HG02623 (cell line): ENCODE measurements around the gene KATNB1.
A peak's percentile ranks its signal among the peaks of the same experiment; 100 is the strongest.

ENCODE experiments used
- ATAC-seq: cut with Tn5 transposase; IDR thresholded peaks from one replicate; pipeline ENCODE4 v1.9.1; 2021; ENCODE audit warnings: moderate library complexity; ENCODE audit not compliant: unreplicated experiment

Gene KATNB1

DNA sequence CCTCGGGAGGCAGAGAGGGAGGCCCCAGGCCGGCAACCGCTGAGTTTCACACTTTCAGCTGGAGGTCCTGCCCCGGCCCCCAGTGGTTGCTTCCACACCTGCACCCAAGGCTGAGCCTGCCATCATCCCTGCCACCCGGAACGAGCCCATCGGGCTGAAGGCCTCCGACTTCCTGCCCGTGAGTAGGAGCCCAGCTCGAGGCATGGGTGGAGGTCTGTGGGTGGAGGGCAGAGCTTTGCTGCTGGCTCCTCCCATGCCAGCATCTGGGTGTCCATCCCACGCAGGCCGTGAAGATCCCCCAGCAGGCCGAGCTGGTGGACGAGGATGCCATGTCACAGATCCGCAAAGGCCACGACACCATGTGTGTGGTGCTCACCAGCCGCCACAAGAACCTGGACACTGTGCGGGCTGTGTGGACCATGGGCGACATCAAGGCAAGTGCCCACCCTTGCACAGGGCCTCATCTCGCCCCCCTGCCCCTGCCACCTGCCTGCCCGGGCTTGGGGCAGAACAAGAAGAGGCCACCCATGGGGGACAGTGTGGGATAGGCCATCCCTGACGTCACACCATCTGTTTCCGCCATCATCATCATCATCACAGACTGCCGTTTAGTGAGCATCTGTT, 19.6 kb downstream of the KATNB1 start:
- no peak for ATAC-seq

DNA sequence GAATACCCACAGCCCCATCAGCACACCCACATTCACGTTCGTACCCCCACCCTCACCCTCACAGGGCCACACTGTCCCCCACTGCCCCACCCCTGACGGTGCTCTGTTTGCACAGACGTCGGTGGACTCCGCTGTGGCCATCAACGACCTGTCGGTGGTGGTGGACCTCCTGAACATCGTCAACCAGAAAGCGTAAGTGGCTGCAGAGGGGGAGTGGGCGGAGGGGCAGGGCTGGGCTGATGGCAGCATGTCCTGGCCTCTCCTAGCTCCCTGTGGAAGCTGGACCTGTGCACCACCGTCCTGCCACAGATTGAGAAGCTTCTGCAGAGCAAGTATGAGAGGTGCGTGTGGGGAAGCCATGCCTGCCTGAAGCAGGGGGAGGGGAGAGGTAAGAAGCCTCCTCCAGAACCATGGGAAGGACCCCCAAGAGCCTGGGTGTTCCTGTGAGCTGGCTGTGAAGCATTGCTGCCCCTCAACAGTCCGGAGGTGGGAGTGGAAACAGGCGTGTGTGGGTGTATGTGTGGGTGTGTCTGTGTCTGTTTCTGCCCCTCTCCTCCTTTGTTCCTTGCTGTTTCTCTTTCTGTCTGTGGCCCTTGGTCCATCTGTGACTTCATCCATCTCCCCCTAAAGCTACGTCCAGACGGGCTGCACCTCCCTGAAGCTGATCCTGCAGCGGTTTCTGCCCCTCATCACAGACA, 20.3 kb downstream of the KATNB1 start:
- no peak for ATAC-seq

DNA sequence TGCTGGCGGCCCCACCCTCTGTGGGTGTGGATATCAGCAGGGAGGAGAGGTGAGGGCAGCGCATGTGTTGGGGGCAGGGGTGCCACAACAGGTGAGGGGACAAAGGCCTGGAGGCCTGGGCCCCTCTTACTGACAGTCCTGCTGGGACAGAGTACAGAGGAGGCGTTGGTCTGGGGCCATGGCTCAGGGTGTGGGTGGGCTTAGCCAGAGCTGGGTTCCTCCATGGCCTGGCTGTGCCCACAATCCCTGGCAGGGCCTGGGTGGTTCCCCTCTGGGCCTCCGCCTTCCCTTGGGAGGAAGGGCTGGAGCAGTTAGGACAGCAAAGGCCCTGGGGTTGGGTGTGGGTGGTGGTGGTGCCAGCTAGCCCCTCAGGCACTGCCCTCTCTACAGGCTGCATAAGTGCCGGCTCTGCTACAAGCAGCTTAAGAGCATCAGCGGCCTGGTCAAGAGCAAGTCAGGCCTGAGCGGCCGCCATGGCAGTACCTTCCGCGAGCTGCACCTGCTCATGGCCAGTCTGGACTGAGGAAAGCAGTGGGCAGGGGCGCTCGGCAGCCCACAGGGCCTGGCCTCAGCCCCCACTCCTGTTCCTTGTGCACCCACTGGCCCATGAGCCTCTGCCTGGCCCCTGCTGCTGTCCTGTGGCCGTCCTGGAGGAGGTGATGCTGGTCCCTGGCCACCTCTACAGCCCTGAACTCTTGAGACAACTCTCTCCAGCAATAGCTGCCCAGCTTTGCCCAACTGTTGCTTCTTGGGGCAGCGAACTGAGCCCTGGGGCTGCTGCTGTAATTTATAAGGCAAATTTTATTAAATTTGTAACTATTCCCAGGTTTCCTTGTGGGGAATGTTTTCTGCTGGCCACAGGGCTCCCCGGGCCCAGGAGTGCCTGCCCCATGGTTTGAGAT, 21.1 kb downstream of the KATNB1 start:
- no peak for ATAC-seq

DNA sequence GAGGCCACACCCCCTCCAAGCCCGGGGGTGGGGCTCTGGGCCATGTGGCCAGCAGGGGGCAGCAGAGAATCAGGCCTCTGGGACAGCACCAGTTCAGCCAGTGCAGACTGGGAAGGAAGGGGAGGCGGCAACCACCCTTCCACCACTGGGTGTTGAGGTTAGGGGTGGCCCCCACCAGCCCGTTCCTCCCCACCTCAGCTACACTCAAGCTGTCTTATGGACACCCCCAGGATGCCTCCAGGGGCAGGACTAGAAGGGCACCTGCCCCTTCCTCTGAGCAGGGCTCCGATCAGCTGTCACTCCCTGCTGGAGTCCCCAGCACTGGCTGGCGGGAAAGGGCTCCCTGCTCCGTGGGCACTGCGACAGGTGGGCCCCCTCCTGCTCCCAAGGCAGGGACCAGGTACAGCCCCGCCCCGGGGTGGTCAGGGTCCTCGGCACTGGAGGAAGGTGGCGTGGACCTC, 21.8 kb downstream of the KATNB1 start:
- peak; percentile 81 for ATAC-seq

DNA sequence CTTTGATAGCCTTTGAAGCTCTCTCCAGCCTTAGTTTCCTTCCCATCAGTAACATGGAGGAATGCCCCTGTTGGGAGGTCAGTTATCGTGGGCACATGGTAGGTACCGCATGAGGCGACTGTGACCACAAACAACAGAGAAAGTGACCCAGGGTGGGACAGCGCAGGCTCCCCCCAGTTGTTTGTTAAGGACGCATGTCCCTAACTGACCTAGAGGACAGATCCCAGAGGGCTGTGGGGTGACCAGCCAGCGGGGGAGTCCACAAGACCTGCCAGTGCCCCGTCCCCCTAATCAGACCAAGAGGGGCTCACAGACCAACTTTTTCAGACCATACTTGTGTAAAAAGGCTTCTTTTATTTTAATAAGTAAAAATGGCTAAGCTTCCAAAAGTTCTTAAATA, 22.3 kb downstream of the KATNB1 start:
- no peak for ATAC-seq

DNA sequence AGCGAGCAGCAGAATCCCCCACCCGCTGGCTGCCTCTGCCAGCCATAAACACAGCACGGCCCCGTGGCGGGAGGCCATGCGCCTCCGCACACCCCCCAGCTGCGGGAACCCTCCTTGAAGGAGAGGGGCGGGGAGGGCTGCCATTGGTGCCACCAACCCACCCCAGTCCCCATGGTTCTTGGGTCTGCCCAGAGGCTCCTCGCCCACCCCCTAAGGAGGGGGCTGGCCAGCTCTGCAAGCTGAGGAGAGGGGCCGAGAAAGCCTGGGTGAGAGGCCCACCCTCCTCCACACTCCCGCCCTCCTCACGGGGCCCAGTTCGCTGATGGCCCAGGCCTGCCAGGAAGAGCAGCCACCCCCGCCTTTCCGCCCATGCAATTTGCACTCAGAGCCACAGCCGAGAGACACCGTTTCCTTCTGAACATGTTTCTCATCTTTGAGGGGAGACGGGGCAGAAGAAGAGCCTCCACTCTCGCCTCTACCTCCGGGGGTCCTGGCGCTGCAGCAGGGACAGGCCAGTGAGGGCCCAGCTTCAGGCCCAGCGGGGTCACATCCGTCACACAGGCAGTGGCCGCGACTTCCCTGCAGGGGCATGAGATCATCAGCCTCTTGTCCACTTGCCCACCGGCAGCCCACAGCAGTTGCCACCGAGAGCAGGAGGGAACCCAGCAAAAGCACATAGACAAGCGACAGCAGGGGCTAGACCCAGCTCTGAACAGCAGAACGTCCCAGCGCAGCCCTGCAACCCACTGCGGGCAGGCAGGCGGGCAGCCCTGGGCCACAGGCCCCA, 23.0 kb downstream of the KATNB1 start:
- no peak for ATAC-seq

DNA sequence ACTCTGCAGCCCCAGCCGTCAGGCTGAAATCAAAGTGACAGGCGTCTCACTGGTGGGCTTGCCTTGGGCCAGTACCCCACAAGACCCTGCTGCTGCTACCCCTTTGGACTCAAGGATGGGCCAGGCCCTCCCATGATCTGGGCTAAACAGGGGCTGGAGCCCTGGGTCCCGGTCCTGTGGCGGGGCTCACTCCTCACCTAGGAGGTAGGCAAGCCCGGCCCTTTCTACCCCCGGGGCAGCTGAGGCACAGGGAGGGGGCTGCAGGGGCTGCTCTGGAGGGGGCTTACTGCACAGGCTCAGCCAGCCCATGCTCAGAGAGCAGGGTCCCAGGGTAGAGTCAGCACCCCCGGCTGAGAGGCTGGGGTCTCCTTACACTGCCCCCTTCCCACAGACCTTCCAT, 23.6 kb downstream of the KATNB1 start:
- ATAC-seq, result no peak

DNA sequence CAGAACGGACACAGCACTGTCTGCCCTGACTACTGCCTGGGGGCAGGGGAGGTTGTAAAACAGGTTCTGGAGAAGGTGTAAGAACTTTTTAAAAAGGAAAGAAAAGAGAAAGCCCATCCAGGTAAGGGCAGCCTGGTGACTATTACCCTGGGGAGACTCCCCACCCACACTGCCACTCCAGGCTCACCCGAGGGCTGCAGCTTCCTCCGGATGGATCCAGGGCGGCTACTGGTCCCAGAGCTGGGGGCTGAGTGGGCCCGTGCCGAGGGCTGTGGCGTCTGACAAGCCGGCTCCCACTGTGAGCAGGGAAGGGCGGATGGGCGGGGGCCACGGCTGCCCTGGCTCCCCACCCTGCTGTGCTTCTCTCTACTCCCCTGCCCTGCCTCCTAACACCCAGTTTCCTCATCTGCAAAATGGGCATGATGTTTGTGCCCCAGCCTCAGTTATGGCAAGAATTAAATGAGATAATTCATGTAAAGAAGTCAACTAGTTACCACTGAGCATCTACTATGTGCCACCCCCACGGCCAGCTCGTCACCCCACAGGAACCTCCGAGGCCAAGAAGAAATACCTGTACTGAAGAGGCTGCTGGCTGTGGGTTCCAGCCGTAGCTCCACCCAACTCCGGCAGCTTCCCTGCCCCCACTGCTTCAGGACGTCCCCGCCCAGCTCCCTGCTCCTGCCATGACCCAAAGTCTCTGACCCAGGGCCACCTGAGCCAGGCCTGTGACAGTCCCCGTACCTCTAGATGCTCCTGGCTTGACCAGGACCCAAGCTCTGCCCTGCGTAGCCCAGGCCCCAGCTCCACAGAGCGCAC, 24.2 kb downstream of the KATNB1 start:
- no peak for ATAC-seq

DNA sequence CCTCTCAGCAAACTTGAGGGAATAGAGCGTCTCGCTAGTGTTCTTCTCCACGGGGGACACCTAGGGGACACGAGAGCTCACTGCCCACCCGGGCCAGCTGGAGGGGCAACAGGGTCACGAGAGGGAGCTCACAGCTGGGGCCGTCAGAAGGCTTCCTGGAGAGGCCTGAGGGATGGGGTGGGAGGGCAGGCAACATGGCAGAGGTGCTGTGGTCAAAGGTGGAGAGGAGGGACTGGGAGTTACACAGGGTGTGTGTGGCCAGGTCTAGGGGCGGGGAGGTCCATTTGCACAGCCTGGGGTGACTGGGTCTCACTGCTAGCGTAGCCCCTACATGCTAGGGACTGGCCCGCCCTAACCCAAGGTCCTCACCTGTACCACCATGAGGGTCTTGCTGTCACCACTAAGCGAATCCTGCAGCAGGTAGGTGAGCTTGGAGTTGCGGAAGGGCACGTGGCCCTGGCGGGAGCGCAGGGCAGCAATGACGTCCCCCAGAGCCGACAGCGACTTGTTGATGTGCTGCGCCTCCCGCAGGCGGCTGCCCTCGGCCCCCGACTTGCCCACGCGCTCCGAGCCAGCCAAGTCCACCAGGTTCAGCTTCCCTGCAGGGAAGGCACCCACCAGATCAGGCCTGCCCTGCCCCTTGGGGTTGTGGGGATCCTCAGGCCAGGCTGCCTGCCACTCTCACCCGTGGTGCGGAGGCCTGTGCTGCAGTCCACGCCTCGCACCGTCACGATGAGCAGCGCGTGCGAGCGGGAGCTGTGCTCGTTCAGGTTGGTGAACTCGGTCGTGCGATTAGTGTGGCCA, 25.0 kb downstream of the KATNB1 start:
- no peak for ATAC-seq

DNA sequence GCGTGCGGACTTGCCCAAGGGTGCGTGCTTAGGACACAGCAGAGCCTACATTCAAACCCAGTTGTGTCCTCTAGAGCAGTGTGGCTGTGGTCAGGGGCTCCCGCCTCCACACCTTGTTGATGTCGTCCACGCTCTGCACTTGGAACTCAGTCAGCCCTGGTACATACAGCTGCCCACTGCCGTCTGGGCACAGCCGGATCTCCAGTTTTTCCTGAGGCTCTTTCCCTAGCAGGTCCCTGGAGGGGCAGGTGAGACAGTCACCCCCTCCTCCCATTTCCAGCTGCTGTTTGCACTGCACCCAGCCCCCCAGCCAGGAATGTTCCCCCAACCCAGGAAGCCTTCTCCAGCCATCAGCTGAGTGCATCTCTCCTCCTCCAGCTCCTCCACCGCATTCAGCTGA, 25.7 kb downstream of the KATNB1 start:
- ATAC-seq, result no peak

DNA sequence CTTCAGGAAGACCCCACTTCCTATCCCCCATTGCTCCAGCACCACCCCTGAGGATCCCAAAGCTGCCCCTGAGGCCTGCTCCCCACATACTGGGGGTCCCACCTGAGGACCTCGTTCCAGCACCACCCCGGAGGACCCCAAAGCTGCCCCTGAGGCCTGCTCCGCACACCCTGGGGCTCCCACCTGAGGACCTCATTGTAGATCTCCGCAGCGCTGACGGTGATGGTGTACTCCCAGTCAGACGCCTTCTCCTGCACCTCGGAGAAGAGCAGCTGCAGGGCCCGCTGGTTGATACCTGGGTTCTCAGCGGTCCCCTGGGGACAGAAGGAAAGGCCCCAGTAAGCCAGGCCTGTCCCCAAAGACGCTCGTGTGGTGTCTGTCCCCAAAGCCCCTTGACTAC, 26.4 kb downstream of the KATNB1 start:
- no peak for ATAC-seq

DNA sequence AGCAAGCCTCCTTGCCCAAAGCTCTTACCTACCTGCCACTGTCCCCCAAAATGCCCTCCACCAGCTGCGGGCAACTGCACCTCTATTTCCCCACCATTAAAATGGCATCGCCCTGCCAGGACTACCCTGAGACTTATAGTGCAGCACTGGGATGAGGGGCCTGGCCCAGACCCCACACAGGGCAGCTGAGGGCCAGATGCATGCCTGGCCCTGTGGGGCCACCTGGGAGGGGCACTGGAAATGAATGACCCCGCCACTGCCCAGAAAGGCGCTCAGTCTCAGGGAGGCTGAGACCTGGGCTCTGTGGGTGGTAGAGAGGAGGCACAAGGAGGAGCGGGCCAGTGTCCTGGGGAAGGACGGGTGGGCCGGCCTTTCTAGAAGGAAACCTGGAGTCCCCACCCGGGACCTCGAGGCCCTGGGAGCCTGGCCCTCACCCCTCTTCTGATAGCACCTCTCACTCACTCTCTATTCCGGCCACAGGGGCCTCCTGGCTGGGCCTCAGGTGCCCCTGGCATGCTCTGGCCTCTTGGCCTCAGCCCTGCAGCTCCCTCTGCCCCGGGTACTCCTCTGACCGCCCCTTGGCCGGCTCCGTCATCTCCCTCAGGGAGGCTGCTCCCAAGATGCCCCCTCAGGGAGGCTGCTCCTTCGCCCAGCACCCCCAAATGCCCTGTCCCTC, 26.9 kb downstream of the KATNB1 start:
- ATAC-seq, result no peak

DNA sequence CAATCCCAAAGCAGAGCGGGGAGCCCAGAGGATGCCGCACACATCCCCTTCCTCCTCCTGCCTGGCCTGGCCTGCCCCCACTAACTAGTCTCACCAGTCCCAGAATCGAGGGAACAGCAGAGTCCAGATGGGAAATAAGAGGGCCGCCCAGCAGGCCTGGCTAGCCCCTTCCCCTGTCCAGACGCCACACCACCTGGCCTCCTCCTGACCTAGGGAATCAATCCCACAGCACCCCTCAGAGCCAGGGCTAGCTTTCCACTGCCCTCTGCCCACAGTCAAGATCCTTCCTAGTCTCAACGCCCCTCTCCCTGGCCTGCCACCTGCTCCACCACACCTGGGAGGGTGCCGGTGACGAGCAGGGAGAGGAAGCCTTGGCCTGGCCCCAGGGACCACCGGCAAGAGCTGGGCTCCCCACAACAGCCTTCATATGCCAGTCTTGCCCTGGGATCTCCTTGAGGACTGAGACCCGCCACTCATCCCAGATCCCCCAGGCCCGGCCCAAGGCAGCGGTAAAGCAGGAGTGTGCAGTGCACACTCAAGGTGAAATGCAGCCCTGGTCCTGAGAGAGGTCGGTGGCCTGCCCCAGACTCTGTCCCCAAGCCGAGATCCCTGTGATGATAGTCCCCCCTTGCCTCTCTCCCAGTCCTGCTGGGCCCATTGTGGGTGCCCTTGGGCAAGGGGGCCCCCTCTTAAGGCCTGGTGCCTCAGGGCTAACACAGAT, 27.9 kb downstream of the KATNB1 start:
- no peak for ATAC-seq

DNA sequence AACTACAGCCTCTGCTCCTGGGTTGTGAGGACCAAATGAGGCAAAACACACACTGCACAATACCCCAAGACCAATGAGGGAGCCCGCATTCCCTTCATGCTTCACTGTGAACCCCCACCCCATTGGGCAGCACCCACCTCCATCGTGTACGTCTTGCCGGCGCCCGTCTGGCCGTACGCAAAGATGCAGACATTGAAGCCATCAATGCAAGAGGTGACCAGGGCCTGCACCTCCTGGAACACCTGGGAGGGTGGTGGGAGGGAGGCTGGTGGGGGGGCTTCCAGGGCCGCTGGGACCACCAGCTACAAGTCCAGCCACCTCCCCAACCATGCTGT, 28.4 kb downstream of the KATNB1 start:
- ATAC-seq, result no peak

DNA sequence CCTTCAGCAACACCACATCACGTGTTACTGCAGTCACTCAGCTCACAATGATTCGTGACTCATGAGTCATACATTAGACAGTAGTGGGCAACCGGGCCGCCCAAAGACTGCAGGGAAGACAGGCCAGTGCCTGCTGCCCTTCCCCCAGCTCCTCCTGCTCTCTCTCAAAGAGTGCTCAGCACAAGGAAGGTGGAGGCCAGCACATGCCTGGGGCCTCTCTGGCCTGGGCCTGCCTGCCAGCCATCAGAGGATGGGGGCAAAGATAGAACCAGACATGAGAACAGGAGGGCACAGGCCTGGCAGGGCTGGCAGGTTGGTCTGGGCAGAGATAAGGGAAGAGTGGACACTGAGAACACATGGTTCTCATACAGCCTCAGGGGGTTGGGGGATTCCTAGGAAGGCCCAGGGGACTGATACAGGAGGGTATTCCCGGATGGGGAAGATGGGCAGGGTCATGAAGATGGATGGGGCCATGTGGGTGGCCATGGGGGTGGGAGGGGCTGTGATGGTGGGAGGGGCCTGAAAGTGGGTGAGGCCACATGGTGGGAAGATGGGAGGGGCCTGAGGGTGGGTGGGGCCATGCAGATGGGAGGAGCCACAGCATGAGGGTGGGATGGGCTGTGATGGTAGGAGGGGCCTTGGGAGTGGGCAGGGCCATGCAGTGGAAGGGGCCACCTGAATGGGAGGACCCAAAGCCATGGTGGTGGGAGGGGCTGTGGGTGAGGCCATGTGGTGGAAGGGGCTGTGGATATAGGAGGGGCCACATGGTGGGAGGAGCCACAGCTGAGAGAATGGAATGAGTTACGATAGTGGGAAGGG, 29.0 kb downstream of the KATNB1 start:
- no peak for ATAC-seq

DNA sequence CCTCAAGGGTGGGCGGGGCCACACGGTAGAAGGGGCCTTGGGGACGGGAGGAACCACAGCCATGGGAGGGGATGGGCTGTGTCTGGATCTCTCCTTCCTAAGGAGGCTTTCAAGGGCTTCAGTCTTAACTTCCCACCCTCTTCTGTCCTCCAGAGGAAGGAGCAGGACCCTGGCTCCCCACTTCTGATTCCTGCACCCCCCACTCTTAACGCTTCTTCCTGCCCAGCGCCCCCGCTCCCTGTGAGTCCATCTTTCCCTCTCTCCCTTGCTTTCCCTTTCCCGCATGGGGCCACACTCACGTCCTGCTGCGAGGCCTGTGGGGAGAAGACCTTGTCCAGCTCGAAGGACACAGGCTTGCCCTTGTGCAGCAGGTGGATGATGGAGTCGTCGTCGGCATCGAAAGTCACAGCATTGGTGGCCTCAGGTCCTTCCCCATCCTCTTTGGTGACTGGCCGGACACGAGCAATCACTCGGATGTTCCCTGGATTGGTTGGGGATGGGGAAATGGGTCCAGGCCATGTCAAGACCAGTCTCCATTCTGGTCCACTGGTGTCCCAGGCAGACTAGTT, 29.7 kb downstream of the KATNB1 start:
- no peak for ATAC-seq

DNA sequence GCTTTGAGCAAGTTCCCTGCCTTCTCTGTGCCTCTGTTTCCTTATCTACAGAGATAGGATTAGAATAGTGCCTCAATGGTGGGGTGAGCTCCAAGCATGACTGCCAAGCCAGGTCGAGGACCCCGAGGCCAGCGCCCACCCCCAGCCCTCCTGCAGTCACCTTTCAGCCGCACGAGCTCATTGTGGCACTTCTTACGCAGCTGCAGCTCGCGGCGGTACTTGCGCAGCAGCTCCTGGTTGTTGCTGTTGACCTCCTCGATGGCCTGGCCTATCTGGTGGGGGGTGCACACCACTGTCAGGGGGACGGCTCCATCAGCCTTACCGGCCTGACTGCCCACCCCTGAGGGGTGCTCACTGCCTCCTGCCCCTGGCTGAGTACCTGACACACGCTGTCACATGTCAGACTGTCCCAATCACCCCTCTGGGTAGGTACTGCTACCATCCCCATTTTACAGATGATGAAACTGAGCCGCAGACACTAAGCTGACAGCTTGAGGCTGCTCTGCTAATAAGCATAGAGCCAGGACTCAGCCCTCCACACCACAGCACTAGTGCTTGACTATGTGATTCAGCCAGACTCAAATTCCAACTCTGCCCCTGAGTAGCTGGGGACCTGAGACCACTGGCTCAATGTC, 31.3 kb downstream of the KATNB1 start:
- ATAC-seq, result no peak
